HG03442 (cell line): ENCODE measurements around the gene SMIM36.
"Not testable (repeated sequence)": the region's sequence is repeated elsewhere in the genome, so short reads cannot be mapped to it uniquely, and the experiment has no call there.

Source experiments
- ATAC-seq: cut with Tn5 transposase; IDR thresholded peaks from one replicate; pipeline ENCODE4 v1.9.1; 2021; ENCODE audit warnings: mild to moderate bottlenecking, moderate library complexity; ENCODE audit not compliant: unreplicated experiment

The SMIM36 gene

DNA sequence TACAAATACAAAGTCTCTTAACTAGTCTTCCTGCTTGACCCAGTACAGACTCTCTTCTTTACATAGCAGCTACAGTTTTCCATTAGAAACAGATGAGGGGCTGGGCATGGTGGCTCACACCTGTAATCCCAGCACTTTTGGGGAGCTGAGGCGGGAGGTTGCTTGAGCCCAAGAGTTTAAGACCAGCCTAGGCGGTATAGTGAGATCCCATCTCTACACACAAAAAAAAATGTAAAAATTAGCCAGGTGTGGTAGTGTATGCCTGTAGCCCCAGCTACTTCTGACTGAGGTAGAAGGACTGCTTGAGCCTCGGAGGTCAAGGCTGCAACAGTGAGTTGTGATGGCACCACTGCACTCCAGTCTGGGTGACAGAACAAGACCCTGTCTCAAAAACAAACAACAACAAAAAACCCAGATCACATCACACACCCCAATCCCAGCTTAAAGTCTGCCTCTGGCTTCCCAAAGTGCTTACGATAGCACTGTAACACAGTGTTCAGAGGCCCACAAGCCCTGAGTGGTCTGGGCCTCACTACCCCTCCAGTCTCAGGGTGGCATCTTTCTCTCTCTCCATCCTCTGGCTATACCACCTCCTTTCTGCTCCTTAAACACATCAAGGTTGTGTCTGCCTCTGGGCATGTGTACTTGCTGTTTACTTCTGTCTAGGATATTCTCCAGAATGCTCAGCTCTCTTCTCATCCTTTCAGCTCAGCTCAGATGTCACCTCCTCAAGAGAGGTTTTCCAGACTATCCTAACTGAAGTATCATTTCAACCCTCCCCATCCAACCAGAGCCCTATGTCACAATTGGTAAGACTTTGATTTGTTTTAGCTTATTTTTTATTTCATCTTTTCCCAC, 93.6 kb downstream of the SMIM36 start:
- no peak for ATAC-seq

DNA sequence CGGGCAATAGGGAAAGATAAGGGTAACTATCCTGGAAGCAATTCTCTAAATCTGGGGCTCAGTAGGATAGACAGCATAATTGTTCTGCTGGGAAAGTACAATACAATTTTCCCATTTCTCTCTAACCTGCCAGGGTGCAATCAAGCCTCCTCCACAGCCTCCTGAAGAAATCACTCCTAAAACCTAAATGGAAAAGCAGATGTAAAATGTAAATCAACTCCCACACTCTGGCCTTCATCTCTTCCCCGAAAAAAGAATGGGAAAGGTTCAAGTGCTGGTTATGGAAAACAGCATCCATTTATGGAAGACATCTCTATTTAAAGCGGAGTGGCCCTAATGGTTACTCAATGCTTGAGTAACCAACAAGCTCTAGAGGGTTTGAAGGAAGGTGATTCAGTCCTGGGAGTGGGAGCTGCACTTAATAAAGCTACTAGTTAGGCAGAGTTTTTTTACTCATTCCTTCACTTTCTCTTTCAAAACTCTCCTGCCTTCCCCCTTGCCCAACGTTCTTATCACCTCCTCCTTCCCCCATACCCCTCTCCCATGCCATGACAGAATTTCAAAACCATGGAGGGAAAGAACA, 94.7 kb downstream of the SMIM36 start:
- no peak for ATAC-seq

- ATAC-seq = no peak
These were observed 95.3 kb downstream of the SMIM36 start for GRCh38 chr17:55416000-55416399.

GRCh38 chr17:55414983-55415382, 96.3 kb downstream of the SMIM36 start:
- ATAC-seq = no peak

DNA sequence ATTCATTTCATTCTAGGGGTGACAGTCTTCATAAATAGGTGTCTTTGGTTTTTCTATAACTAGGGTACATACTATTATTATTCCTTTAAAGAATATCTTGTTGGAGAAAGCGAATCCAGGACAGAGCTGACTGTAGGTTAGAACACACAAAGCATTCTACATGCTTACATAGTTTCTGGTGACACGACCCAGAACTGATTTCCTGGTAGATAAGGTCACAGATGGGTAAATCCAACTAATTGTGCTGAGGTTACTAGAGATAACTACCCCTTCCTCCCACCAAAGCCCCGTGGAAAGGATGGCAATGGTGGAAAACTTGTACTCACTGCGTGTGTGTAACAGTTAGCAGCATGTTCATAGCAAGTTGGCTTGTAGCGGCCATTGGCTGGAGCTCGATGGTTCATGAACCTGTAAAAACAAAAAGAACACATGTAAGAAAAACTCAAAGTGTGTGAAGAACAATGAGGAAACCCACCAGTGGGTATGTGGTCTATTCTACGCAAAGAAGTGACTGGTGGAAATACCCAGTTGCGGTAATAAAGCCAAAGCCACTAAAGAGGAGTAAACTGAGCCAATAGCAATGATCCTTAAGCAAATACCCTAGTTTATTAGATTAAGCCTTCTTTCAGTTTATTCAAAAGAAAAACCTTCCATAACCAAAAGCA, 97.3 kb downstream of the SMIM36 start:
- ATAC-seq = no peak

DNA sequence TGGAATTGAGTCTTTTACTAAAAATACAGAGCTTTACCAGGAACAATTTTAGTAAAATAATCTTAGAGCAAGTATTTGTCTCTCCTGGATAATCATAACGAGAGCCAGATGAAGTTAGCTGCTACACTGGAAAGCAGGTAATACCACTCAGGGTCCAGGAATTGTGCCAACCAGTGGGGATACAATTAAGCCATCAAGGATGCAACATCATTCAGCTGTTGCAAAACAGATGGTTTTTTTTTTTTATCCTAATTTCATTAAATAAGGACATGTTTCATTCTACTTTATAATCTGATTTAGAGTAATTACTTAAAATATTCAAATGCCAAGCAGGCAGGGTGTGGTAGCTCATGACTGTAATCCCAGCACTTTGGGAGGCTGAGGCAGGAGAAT, 99.8 kb downstream of the SMIM36 start:
- no peak for ATAC-seq

- no peak for ATAC-seq
These were observed 100.4 kb downstream of the SMIM36 start for GRCh38 chr17:55410722-55411462.

- no peak for ATAC-seq
These were observed 102.0 kb downstream of the SMIM36 start for GRCh38 chr17:55409030-55409800.

GRCh38 chr17:55407641-55408566, 103.3 kb downstream of the SMIM36 start:
- ATAC-seq = no peak

- ATAC-seq = no peak
These were observed 105.7 kb downstream of the SMIM36 start for GRCh38 chr17:55405600-55405999.

DNA sequence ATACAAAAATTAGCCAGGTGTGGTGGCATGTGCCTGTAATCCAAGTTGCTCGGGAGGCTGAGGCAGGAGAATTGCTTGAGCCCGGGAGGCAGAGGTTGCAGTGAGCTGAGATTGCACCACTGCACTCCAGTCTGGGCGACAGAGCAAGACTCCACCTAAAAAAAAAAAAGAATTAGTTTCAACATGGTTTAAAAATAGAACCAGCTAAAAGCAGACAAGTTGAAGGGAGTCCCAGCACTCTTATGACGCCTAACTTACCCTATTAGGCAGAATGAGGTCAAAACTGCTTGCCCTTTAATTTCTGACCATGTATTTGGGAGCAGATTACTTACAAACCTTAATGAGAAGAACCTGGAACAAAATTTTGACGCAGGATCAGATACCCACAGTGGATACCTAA, 107.1 kb downstream of the SMIM36 start:
- not testable (repeated sequence) for ATAC-seq

GRCh38 chr17:55402374-55402773, 108.9 kb downstream of the SMIM36 start:
- no peak for ATAC-seq
